GM21423 (cell line): Measurements from ENCODE around the gene PGRMC1.
"Not testable (repeated sequence)": the region's sequence is repeated elsewhere in the genome, so short reads cannot be mapped to it uniquely, and the experiment has no call there.

Source experiments
- ATAC-seq: cut with Tn5 transposase; IDR thresholded peaks from one replicate; pipeline ENCODE4 v1.9.1; 2021; ENCODE audit warnings: mild to moderate bottlenecking, moderate library complexity; ENCODE audit not compliant: unreplicated experiment

Gene PGRMC1

GRCh38 chrX:119231936-119232445, 4.1 kb upstream of the PGRMC1 start:
- no peak for ATAC-seq

DNA sequence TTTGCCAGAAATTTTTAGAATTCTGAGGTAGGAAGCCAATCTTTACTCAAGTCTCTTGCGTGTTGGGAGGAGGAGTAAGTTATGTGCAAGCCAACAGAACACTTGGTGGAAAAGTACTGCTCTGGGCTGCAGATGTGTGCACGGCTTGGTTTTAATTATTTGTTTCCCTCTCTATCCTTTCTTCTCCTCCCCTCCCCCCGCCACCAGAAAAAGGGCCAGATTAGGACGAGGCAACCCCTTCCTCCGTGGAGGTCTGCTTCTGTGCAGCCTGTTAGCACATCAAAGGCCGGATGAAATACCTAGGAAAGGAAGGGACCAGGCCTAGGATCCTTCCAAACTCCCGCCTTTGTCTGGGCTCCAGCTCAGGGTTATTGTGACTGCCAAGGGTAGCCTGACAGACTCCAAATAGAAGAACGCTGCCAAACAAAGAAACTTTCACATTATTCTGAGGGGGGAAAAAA, 1.0 kb upstream of the PGRMC1 start:
- no peak for ATAC-seq

DNA sequence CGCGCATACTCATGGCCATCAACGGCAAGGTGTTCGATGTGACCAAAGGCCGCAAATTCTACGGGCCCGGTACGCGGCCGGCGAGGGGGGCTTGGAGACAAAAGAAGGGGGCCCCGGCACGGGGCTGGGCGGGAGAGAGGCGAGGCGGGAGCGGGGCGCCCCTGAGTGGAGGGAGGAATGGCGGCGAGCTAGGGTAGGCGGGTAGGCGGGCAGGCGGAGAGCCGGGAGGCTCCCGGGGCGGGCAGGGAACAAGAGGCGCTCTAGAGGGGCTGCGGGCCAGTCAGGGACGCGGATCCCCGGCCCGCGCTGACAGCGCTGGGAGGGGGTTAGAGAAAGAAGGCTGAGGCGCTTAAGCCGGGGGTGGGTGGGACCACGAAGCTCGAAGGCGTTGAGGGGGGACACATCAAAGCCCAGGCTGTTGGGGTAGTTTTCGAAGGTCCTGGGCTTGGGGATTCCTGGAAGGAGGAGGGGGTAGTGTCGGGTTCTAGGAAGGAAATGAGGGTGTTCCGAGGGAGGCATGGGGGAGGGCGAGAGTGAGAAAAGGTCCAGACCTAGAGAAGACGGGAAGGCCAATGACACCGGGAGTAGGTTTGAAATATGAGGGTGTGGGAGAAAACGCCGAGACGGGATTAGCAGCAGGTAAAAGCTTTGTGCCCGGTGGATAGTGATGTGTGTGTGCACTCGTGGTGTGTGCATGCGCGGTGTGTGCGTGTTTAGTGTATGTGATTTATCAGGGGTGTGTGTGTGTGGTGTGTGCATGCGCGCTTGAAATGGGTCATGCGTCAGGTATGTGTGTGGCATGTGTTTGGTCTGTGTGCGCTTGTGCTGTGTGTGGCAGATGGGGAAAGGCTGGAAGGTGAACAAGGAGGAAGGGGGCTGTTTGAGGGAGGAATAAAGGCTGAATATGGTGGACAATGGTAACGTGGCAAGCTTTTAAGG, 807 bp downstream of the PGRMC1 start:
- peak; percentile 23 for ATAC-seq

DNA sequence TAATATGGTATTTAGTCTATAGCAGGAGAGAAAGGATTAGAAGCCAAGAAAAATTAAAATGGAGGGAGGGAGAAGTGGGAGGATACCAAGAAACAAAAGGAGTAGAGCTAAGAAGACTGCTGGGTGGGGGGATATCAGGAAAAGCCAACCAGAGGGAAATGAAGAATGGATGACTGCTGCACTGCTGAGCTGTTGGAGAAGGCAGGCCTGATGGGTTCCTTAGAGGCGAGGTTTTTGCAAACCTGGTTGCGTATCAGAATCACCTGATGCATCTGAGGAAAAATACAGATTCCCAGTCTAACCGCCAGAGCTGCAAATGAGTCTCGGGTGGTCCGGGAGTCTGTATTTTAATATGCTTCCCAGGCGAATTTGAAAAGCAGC, 1.5 kb downstream of the PGRMC1 start:
- ATAC-seq: no peak

DNA sequence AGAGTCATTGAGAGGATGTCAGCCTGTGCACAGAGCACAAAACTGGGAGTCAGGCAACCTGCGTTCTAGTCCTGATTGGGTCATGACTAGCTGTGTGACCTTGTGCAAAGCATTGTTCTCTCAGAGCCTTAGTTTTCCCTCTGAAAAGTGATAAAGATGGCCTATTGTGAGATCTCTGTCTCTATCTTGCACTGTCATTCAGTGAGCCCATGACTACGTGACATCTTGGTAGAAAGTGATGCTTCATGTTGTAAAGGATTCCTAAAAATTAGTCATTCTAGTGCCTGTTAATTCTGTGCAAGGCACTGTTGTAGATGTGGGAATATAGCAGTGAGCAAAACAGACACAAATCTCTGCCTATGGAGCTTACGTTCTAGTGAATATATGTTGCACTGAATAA, 2.5 kb downstream of the PGRMC1 start:
- no peak for ATAC-seq

- ATAC-seq: no peak
Measured at GRCh38 chrX:119240356-119240755, 4.3 kb downstream of the PGRMC1 start.

GRCh38 chrX:119247702-119248101, 11.6 kb downstream of the PGRMC1 start:
- no peak for ATAC-seq

DNA sequence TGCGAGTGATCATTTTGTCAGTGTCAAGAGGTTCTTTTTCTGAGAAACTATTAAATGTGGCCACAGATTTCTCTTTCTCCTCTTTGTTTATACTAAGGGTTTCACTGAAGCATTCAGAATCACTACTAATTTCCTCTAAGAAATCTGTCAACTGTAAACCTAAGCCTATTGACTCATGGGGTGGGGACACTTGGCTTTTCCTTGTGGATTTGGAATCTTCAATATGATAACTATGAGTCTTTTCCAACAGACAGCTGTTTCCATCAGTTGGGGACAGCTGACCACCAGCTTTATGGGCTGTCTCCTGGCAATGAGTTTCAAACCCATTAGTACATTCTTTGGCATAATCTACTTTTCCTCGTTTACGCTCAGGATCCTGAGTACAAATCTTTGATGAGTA, 13.8 kb downstream of the PGRMC1 start:
- ATAC-seq: no peak

DNA sequence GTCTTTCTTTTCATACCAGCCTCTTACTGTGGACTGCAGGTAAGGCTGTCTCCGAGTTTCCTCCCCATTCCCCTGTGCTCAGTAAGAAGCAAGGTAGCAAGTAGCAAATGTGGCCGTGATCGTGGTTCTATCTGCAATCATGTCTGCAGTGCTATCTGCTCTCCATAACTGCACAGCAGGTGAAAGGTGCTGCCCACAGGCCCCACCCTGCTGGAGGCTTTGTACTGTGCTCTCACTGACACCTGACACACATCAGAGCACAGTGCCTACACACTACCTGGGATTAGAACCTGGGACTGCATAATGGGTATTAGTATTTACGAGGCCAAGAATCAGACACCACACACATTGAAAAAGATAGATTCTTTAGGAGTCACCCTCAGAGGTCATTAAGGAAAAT, 15.3 kb downstream of the PGRMC1 start:
- ATAC-seq: no peak

- no peak for ATAC-seq
Measured at GRCh38 chrX:119252716-119253115, 16.6 kb downstream of the PGRMC1 start.

GRCh38 chrX:119266364-119266995, 30.4 kb downstream of the PGRMC1 start:
- ATAC-seq: no peak

DNA sequence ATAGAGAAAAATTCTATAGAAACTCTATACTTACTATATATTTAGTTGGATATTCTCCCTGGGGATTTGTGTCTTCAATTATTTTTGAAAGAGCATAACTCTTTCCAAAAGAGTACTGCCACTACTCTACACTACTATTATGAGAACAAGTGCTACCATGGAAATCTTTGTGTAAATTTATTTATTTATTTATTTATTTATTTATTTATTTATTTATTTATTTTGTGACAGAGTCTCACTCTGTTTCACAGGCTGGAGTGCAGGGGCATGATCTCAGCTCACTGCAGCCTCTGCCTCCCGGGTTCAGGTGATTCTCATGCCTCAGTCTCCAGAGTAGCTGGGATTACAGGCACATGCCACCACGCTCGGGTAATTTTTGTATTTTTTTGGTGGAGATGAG, 31.0 kb downstream of the PGRMC1 start:
- not testable (repeated sequence) for ATAC-seq

DNA sequence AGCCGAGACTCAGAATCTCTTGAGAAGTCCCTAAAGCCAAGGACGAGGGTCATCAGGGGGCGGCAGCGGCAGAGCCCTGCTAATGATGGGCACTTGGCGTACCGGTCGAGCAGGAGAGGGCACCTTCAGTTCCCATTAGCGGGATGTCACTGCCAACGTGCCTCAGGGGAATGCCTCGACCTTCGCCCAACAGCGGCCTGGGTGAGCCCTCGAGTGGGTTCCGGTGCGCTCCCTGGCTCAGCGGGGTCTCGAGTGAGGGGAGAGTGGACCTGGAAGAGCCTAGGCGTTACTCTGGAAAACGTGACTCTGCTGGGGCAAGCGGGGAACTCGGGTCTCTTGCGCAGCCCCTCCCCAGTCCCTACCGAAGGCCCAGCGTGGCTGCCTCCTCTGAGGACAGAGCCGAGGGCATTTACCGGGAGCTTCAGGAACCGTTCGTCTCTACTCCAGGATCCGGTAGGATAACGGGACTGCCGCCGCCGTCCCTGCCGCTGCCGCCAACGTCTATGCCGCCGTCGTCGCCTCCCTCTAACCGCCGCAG, 36.9 kb downstream of the PGRMC1 start:
- no peak for ATAC-seq

DNA sequence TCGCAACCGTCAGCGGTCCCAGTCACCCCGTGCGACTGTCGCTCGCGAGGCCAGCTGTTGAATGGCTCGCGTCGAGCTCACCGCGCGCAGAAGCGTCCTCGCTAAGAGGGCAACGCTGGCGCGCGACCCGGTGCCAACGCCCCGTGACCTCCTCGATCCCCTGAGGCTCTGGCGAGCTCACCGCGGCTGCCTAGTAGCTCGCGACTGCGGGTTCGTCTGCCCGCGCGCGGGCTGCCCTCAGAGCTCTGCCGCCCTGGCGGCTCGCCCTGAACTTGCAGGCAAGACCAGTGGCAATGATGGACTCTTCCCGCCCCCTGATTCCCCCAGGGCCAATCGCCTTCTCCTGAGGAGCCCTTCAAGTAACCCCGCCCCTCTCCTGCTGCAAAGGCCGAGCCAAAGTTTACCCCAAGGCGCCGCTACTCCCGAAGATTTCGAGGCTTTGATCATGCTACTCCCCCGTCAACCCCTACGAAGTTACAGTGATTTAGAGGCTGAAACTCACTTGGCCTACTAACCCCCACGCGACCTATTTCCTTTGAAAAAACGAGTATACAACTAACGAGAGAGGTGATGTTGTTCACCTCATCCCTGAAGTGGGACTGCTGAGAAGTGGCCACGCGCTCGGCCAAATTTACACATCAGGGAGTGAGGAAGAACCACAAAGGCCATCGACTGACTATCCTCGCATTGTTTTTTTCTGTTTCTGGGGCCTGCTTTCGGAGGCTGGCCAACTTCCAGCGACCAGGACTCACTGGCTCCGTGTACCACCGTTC, 37.5 kb downstream of the PGRMC1 start:
- no peak for ATAC-seq

DNA sequence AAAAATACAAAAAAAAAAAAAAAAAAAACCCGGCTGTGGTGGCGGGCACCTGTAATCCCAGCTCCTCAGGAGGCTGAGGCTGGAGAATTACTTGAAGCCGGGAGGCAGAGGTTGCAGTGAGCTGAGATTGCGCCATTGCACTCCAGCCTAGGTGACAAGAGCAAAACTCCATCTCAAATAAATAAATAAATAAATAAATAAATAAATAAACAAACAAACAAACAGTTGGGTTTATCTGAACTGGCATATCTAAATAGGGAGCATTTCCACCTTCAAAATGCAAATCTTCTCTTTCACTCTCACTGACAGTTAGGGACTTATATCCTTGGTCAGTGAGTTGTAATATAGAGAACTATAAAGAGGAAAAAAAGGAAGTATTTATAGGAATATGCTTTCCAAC, 46.3 kb downstream of the PGRMC1 start:
- not testable (repeated sequence) for ATAC-seq

- ATAC-seq: no peak
Measured at GRCh38 chrX:119288890-119289393, 52.9 kb downstream of the PGRMC1 start.

DNA sequence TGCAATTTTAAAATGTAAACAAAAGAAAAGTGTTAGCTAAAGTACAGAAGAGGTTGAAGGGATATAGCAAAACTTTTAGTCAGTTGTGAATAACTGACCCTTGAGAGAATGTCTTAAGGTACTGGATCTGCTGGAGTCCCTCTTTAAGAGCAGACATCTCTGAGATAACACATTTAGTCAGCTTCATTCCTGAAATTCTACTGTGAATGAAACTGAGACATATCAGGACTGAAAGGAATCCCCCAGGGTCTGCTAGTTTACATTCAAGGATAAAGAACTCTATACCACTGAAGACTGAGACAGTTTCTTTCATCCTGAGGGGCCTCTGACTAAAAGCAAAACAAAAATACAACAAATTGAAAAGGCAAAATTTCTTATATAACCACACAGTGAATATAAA, 54.4 kb downstream of the PGRMC1 start:
- no peak for ATAC-seq

- ATAC-seq: not testable (repeated sequence)
Measured at GRCh38 chrX:119291246-119291645, 55.2 kb downstream of the PGRMC1 start.

GRCh38 chrX:119292445-119292844, 56.4 kb downstream of the PGRMC1 start:
- ATAC-seq: no peak
